ENCODE measurements around the gene VGLL4.
"Not testable (repeated sequence)": the region's sequence is repeated elsewhere in the genome, so short reads cannot be mapped to it uniquely, and the experiment has no call there.

- TF ChIP-seq, protein P1, sequence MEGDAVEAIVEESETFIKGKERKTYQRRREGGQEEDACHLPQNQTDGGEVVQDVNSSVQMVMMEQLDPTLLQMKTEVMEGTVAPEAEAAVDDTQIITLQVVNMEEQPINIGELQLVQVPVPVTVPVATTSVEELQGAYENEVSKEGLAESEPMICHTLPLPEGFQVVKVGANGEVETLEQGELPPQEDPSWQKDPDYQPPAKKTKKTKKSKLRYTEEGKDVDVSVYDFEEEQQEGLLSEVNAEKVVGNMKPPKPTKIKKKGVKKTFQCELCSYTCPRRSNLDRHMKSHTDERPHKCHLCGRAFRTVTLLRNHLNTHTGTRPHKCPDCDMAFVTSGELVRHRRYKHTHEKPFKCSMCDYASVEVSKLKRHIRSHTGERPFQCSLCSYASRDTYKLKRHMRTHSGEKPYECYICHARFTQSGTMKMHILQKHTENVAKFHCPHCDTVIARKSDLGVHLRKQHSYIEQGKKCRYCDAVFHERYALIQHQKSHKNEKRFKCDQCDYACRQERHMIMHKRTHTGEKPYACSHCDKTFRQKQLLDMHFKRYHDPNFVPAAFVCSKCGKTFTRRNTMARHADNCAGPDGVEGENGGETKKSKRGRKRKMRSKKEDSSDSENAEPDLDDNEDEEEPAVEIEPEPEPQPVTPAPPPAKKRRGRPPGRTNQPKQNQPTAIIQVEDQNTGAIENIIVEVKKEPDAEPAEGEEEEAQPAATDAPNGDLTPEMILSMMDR (IDR thresholded peaks at IDR 0.05 in 2 of 3, conservative IDR thresholded peaks at IDR 0.05 in 1 of 3; ENCODE audit: borderline replicate concordance in 1 of 3, insufficient read depth in 1 of 3, low read depth in 2 of 3, low read length in 2 of 3) = not testable (repeated sequence)
- TF ChIP-seq ZFX (IDR thresholded peaks at IDR 0.05); ZNF274 (IDR thresholded peaks at IDR 0.05; ENCODE audit: low read depth, low read length); EZH2phosphoT487 (IDR thresholded peaks at IDR 0.05; ENCODE audit: borderline replicate concordance): not testable (repeated sequence)
- TF ChIP-seq, protein P2, sequence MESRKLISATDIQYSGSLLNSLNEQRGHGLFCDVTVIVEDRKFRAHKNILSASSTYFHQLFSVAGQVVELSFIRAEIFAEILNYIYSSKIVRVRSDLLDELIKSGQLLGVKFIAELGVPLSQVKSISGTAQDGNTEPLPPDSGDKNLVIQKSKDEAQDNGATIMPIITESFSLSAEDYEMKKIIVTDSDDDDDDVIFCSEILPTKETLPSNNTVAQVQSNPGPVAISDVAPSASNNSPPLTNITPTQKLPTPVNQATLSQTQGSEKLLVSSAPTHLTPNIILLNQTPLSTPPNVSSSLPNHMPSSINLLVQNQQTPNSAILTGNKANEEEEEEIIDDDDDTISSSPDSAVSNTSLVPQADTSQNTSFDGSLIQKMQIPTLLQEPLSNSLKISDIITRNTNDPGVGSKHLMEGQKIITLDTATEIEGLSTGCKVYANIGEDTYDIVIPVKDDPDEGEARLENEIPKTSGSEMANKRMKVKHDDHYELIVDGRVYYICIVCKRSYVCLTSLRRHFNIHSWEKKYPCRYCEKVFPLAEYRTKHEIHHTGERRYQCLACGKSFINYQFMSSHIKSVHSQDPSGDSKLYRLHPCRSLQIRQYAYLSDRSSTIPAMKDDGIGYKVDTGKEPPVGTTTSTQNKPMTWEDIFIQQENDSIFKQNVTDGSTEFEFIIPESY (IDR thresholded peaks at IDR 0.05; ENCODE audit: extremely low read depth, insufficient replicate concordance, low read length) = not testable (repeated sequence)
- TF ChIP-seq, protein P3, sequence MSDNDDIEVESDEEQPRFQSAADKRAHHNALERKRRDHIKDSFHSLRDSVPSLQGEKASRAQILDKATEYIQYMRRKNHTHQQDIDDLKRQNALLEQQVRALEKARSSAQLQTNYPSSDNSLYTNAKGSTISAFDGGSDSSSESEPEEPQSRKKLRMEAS (IDR thresholded peaks at IDR 0.05) = not testable (repeated sequence)
These were observed 117.6 kb downstream of the VGLL4 start for GRCh38 chr3:11526121-11526520.
